GM19351 (cell line): Measurements from ENCODE around the gene SLTM.
"Not testable (repeated sequence)": the region's sequence is repeated elsewhere in the genome, so short reads cannot be mapped to it uniquely, and the experiment has no call there.

Experiments used
- ATAC-seq: cut with Tn5 transposase; IDR thresholded peaks from one replicate; pipeline ENCODE4 v1.9.1; 2021; ENCODE audit warnings: mild to moderate bottlenecking, moderate library complexity; ENCODE audit not compliant: unreplicated experiment

The SLTM gene

GRCh38 chr15:58929891-58930416, 3.5 kb downstream of the SLTM start:
- no peak for ATAC-seq

- no peak for ATAC-seq
Measured at GRCh38 chr15:58926823-58927222, 6.7 kb downstream of the SLTM start.

GRCh38 chr15:58924327-58924726, 9.2 kb downstream of the SLTM start:
- no peak for ATAC-seq

- no peak for ATAC-seq
Measured at GRCh38 chr15:58923696-58924300, 9.7 kb downstream of the SLTM start.

- no peak for ATAC-seq
Measured at GRCh38 chr15:58923284-58923683, 10.2 kb downstream of the SLTM start.

- ATAC-seq: no peak
Measured at GRCh38 chr15:58921267-58921790, 12.2 kb downstream of the SLTM start.

- not testable (repeated sequence) for ATAC-seq
Measured at GRCh38 chr15:58920447-58920846, 13.0 kb downstream of the SLTM start.

- ATAC-seq: no peak
Measured at GRCh38 chr15:58919232-58919631, 14.2 kb downstream of the SLTM start.

GRCh38 chr15:58918239-58918638, 15.2 kb downstream of the SLTM start:
- no peak for ATAC-seq

GRCh38 chr15:58917613-58918129, 15.8 kb downstream of the SLTM start:
- ATAC-seq: not testable (repeated sequence)

GRCh38 chr15:58916962-58917361, 16.5 kb downstream of the SLTM start:
- no peak for ATAC-seq

GRCh38 chr15:58910456-58910855, 23.0 kb downstream of the SLTM start:
- no peak for ATAC-seq

GRCh38 chr15:58909616-58910015, 23.9 kb downstream of the SLTM start:
- ATAC-seq: no peak

- ATAC-seq: no peak
Measured at GRCh38 chr15:58908550-58909309, 24.7 kb downstream of the SLTM start.

GRCh38 chr15:58900631-58901030, 32.8 kb downstream of the SLTM start:
- no peak for ATAC-seq

- ATAC-seq: no peak
Measured at GRCh38 chr15:58898150-58898680, 35.3 kb downstream of the SLTM start.

- ATAC-seq: no peak
Measured at GRCh38 chr15:58889363-58889762, 44.1 kb downstream of the SLTM start.

GRCh38 chr15:58886921-58887320, 46.6 kb downstream of the SLTM start:
- no peak for ATAC-seq

GRCh38 chr15:58883926-58884325, 49.6 kb downstream of the SLTM start:
- not testable (repeated sequence) for ATAC-seq

- no peak for ATAC-seq
Measured at GRCh38 chr15:58882243-58882642, 51.2 kb downstream of the SLTM start.

GRCh38 chr15:58880320-58880719, 53.2 kb downstream of the SLTM start:
- ATAC-seq: no peak
